RKO (cell line): Measurements from ENCODE around the gene TLN1.

ENCODE experiments used
- DNase-seq: peaks from one replicate; pipeline ENCODE4 v3.0.0-alpha.2; 2016; ENCODE audit warnings: low spot score

TLN1 gene

GRCh38 chr9:35703906-35704672 is 27.9 kb downstream of the TLN1 start:
- no peak for DNase-seq

- no peak for DNase-seq
Observed at GRCh38 chr9:35702696-35703095, 29.3 kb downstream of the TLN1 start.

- DNase-seq, result no peak
Observed at GRCh38 chr9:35700942-35701341, 31.1 kb downstream of the TLN1 start.

GRCh38 chr9:35700031-35700430 is 32.0 kb downstream of the TLN1 start:
- DNase-seq, result no peak

GRCh38 chr9:35698231-35698630 is 33.8 kb downstream of the TLN1 start:
- DNase-seq, result no peak

GRCh38 chr9:35697486-35697885 is 34.5 kb downstream of the TLN1 start:
- DNase-seq, result no peak

- DNase-seq, result peak; percentile 59
Observed at GRCh38 chr9:35696520-35697215, 35.3 kb downstream of the TLN1 start.

GRCh38 chr9:35695943-35696401 is 36.0 kb downstream of the TLN1 start:
- no peak for DNase-seq

GRCh38 chr9:35691757-35692301 is 40.2 kb downstream of the TLN1 start:
- DNase-seq, result no peak

- no peak for DNase-seq
Observed at GRCh38 chr9:35691334-35691650, 40.7 kb downstream of the TLN1 start.

GRCh38 chr9:35690614-35691333 is 41.2 kb downstream of the TLN1 start:
- DNase-seq, result peak; percentile 67

GRCh38 chr9:35690294-35690613 is 41.7 kb downstream of the TLN1 start:
- DNase-seq, result peak; percentile 9

- peak; percentile 32 for DNase-seq
Observed at GRCh38 chr9:35689542-35690293, 42.3 kb downstream of the TLN1 start, which contains the start of gene TPM2. Gene TPM2, minus strand, starts transcription at chr9:35689925. Its CDS starts 108 bp downstream, at chr9:35689817.

- DNase-seq, result peak; percentile 91
Observed at GRCh38 chr9:35688558-35689541, 43.1 kb downstream of the TLN1 start.

GRCh38 chr9:35687972-35688557 is 43.9 kb downstream of the TLN1 start:
- no peak for DNase-seq

GRCh38 chr9:35687306-35687705 is 44.7 kb downstream of the TLN1 start:
- DNase-seq, result no peak

GRCh38 chr9:35686222-35687203 is 45.5 kb downstream of the TLN1 start:
- DNase-seq, result no peak

GRCh38 chr9:35685506-35685905 is 46.5 kb downstream of the TLN1 start:
- no peak for DNase-seq

GRCh38 chr9:35684921-35685320 is 47.1 kb downstream of the TLN1 start:
- no peak for DNase-seq
